Activated naive CD4-positive, alpha-beta T cell treated with anti-CD3 and anti-CD28 coated beads, Interleukin-2, amount 50 U/mL, for 24 hours (primary cell): ENCODE data around the gene NEDD4L.
"Not testable (repeated sequence)": the region's sequence is repeated elsewhere in the genome, so short reads cannot be mapped to it uniquely, and the experiment has no call there.

ENCODE experiments used
- H3K27ac Mint-ChIP-seq: one replicate; pipeline ENCODE4 v1.8.0; 2021; ENCODE audit warnings: mild to moderate bottlenecking, mixed read lengths
- H3K27me3 Mint-ChIP-seq: one replicate; pipeline ENCODE4 v1.8.0; 2021; ENCODE audit warnings: mixed read lengths
- H3K36me3 Mint-ChIP-seq: one replicate; pipeline ENCODE4 v1.8.0; 2021; ENCODE audit warnings: mixed read lengths
- H3K4me1 Mint-ChIP-seq: one replicate; pipeline ENCODE4 v1.8.0; 2021; ENCODE audit warnings: mixed read lengths
- H3K4me3 Mint-ChIP-seq: one replicate; pipeline ENCODE4 v1.8.0; 2021; ENCODE audit warnings: mild to moderate bottlenecking, mixed read lengths
- H3K9me3 Mint-ChIP-seq: one replicate; pipeline ENCODE4 v1.8.0; 2021; ENCODE audit warnings: mixed read lengths

Gene NEDD4L

DNA sequence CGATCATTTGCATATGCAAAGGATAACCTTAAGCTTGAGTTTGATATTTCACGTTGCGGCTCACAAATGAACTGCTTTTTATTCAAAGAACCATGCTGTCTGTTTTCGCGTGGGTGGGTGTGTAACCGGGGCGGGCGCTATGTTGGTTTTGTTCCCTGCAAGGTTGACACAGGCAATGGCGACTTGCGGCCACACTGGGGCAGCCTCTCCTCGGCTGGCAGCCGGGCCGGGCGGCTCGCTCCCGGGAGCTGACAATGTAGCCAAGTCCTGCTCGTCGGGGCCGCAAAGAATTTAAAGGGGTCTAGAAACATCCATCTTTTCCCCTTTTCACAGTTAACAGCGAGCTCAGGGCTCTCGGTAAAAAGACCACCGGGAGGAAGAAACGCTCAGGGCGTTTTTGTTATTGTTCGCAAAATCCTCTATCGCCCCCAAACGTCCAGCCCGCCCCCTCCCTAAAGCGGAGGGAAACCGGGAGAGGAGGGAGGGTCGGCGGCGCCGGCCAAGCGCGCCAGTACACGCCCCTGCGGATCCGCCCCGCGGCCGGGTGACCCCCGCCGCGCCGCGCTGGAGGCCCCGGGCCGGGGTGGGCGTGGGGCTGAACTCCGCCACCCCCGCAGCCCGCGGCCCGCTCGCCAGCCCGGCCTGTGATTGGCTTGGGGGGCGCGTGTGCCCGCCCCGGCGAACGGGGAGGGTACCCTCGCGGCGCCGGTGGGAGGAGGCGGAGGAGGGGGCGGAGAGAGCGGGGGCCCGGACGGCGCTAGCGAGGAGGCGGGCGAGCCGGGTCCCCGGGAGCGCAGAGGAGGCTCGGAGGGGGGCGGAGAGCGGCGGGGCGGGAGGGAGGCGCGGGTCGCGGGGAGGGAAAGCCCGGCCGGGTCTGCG lies at the start of gene NEDD4L:
Gene NEDD4L, plus strand, starts transcription at position 736 of the 879 bp plus-strand sequence. CDS start 435 bp downstream, outside the sequence.
- H3K36me3 Mint-ChIP-seq = no peaks in the 10 kb centered on the region
- peak within 1 kb of the TSS; percentile 95 for H3K4me3 Mint-ChIP-seq
- peaks cover 25% of the 10 kb centered on the region for H3K4me1 Mint-ChIP-seq
- peak within 1 kb of the TSS; percentile 79 for H3K27ac Mint-ChIP-seq
- peaks cover 2% of the 10 kb centered on the region for H3K27me3 Mint-ChIP-seq
- H3K9me3 Mint-ChIP-seq = no peaks in the 10 kb centered on the region

GRCh38 chr18:57995331-57995730 lies 48.7 kb upstream of the NEDD4L start:
- Mint-ChIP-seq H3K4me3 (no peak overlapping the region), H3K36me3 (no peaks in the 10 kb centered on the region), H3K4me1 (peaks cover 6% of the 10 kb centered on the region), H3K9me3 (no peaks in the 10 kb centered on the region), H3K27ac (no peak overlapping the region), H3K27me3 (peaks cover 6% of the 10 kb centered on the region)

DNA sequence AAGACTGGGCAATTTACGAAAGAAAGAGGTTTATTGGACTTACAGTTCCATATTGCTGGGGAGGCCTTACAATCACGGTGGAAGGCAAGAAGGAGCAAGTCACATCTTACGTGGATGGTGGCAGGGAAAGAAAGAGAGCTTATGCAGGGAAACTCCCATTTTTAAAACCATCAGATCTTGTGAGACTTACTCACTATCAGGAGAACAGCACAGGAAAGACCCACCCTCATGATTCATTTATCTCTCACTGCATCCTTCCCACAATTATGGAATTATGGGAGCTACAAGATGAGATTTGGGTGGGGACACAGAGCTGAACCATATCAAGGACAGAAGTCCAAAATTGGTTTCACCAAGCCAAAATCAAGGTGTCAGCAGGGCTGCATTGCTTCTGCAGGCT lies 47.1 kb upstream of the NEDD4L start:
- not testable (repeated sequence) for H3K4me3 Mint-ChIP-seq, H3K36me3 Mint-ChIP-seq, H3K27me3 Mint-ChIP-seq, H3K9me3 Mint-ChIP-seq, H3K4me1 Mint-ChIP-seq, H3K27ac Mint-ChIP-seq

- Mint-ChIP-seq H3K9me3 (no peaks in the 10 kb centered on the region), H3K27me3 (peaks cover 6% of the 10 kb centered on the region), H3K4me1 (peaks cover 6% of the 10 kb centered on the region), H3K36me3 (no peaks in the 10 kb centered on the region), H3K4me3 (no peak overlapping the region), H3K27ac (no peak overlapping the region)
These were observed 46.2 kb upstream of the NEDD4L start for GRCh38 chr18:57997820-57998219.

DNA sequence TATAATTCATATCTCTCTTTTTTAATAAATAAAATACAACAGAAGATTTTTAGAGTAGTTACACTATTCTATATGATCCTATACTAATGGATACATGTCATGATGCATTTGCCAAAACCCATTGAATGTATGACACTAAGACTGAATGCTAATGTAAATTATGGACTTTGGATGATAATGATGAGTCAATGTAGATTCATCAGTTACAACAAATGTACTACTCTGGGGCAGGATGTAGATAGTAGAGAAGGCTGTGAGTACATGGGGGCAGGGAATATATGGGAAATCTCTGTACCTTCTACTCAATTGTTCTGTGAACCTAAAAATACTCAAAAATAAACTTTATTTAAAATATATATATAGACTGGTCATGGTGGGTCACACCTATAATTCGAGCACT lies 45.6 kb upstream of the NEDD4L start:
- no peaks in the 10 kb centered on the region for H3K36me3 Mint-ChIP-seq
- no peak overlapping the region for H3K4me3 Mint-ChIP-seq
- H3K9me3 Mint-ChIP-seq = no peaks in the 10 kb centered on the region
- H3K27me3 Mint-ChIP-seq = peaks cover 9% of the 10 kb centered on the region
- H3K4me1 Mint-ChIP-seq = peaks cover 6% of the 10 kb centered on the region
- no peak overlapping the region for H3K27ac Mint-ChIP-seq

DNA sequence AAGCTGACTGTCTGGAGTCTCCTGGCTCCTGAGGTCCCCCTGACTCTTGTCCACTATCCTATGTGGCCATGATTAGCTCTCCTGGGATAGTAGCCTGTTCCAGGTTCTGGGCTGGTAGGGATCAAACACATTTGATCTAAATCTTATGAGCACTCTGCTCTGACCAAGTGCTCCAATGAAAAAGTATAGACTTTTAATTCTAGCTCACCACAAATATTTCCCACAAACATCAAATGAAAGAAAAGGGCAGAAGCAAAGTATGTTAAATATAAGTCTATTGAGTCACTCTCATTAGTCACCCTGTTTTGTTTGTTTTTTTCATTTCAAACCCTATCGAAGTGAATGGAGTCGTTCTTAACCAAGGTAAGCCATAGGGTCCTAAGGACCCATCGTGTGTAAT lies 39.7 kb upstream of the NEDD4L start:
- Mint-ChIP-seq H3K9me3 (no peaks in the 10 kb centered on the region), H3K36me3 (no peaks in the 10 kb centered on the region)

DNA sequence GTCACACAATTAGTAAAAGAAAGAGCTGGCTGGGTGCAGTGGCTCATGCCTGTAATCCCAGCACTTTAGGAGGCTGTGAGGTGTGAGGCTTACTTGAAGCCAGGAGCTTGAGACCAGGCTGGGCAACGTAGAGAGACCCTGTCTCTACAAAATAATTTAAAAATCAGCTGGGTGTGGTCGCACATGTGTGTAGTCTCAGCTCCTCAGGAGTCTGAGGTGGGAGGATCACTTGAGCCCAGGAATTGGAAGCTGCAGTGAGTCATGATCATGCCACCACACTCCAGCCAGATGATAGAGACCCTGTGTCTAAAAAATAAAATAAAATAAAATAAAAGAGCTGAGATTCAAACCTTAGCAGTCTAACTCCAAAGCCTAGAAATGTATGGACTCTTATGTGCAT lies 39.0 kb upstream of the NEDD4L start:
- H3K9me3 Mint-ChIP-seq = no peaks in the 10 kb centered on the region
- H3K4me1 Mint-ChIP-seq = no peaks in the 10 kb centered on the region
- peaks cover 14% of the 10 kb centered on the region for H3K27me3 Mint-ChIP-seq
- no peaks in the 10 kb centered on the region for H3K36me3 Mint-ChIP-seq
- no peak overlapping the region for H3K27ac Mint-ChIP-seq
- H3K4me3 Mint-ChIP-seq = no peak overlapping the region

More for the DNA sequence above, 39.7 kb upstream of the NEDD4L start:
- Mint-ChIP-seq H3K27ac (no peak overlapping the region), H3K27me3 (peaks cover 12% of the 10 kb centered on the region), H3K4me1 (no peaks in the 10 kb centered on the region), H3K4me3 (no peak overlapping the region)

- no peaks in the 10 kb centered on the region for H3K36me3 Mint-ChIP-seq
- no peaks in the 10 kb centered on the region for H3K9me3 Mint-ChIP-seq
- no peak overlapping the region for H3K27ac Mint-ChIP-seq
- no peak overlapping the region for H3K4me3 Mint-ChIP-seq
- H3K27me3 Mint-ChIP-seq = peaks cover 14% of the 10 kb centered on the region
- H3K4me1 Mint-ChIP-seq = no peaks in the 10 kb centered on the region
These were observed 38.0 kb upstream of the NEDD4L start for GRCh38 chr18:58005885-58006523.

DNA sequence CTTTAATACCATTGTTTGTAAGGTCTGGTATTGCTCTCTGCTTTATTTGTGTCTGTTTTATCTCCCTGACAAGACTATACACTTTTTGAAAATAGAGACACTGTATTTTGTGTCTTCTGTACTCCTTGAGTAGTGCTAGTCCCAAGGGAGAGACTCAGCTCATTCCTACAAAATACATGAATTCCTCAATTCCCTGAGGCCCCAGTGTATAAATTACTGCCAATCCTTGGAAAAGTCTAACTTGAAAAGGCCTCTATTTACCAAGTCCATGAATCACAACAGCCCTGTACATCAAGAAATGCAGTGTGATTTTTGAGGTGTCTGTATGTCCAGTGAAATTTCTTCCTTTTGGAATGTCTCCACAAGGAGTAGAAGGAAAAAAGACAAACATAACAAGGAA lies 34.9 kb upstream of the NEDD4L start:
- Mint-ChIP-seq H3K9me3 (no peaks in the 10 kb centered on the region), H3K4me1 (no peaks in the 10 kb centered on the region), H3K36me3 (no peaks in the 10 kb centered on the region), H3K27me3 (peaks cover 11% of the 10 kb centered on the region), H3K4me3 (no peak overlapping the region), H3K27ac (no peak overlapping the region)

GRCh38 chr18:58010265-58010664 lies 33.8 kb upstream of the NEDD4L start:
- H3K27me3 Mint-ChIP-seq = peaks cover 11% of the 10 kb centered on the region
- no peaks in the 10 kb centered on the region for H3K4me1 Mint-ChIP-seq
- no peak overlapping the region for H3K4me3 Mint-ChIP-seq
- H3K9me3 Mint-ChIP-seq = no peaks in the 10 kb centered on the region
- no peaks in the 10 kb centered on the region for H3K36me3 Mint-ChIP-seq
- H3K27ac Mint-ChIP-seq = no peak overlapping the region

DNA sequence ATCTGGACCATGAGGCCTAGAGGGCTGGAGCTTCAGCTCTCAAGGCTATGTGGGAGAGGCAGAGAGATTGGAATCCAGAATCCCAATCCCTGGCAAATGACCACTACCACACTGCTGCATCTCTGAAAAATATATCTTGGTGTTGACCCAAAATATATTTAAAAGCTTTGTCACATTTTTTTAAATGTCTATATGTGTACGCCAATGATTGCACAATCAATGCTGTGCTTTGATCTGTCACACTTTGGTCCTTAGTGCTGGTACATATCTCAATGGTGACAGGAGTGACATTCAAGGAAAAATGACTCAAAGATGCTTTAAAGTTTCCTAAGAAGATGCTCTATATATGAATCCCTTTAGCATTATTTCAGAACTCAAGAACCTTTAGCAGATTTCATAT lies 31.7 kb upstream of the NEDD4L start:
- H3K27me3 Mint-ChIP-seq = peaks cover 8% of the 10 kb centered on the region
- H3K36me3 Mint-ChIP-seq = peaks cover 2% of the 10 kb centered on the region
- no peak overlapping the region for H3K27ac Mint-ChIP-seq
- peaks cover 5% of the 10 kb centered on the region for H3K9me3 Mint-ChIP-seq
- H3K4me1 Mint-ChIP-seq = no peaks in the 10 kb centered on the region
- H3K4me3 Mint-ChIP-seq = no peak overlapping the region

GRCh38 chr18:58013241-58014211 lies 30.5 kb upstream of the NEDD4L start:
- H3K4me1 Mint-ChIP-seq = no peaks in the 10 kb centered on the region
- H3K27ac Mint-ChIP-seq = no peak overlapping the region
- H3K36me3 Mint-ChIP-seq = peaks cover 2% of the 10 kb centered on the region
- peaks cover 5% of the 10 kb centered on the region for H3K9me3 Mint-ChIP-seq
- no peak overlapping the region for H3K4me3 Mint-ChIP-seq
- peaks cover 6% of the 10 kb centered on the region for H3K27me3 Mint-ChIP-seq

DNA sequence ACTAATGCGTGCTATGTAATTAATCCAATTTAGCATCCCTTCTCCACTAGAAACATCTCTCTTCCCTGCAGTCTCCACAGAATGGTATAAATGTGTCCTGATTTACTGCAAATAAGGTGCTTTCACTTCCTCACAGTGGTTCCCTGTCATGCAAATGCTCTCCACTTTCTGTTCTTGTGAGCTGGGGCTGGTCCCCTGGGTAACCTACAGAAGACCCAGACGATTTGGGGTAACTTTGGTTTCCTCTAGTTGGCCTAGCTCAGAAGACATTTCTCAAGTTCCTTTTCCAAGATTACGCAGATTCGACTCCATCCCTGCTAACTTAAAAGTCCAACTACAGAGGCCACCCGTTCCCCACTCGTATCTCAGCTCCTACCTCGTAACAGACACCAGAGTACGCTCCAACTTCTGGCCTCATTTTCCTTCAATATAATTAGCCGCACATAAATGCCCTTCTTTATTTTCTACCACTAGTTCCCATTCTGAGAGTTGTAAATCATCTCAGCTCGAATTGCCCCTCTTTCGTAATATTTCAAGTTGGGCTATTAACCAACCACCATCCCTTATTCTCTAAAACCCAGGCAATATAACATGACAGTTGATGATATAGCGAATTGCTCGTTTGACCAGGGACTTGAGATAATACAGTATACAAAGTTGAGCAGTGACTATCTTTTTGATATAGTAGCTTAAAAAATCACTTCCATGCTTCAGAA lies 28.8 kb upstream of the NEDD4L start:
- Mint-ChIP-seq H3K27ac (no peak overlapping the region), H3K36me3 (peaks cover 2% of the 10 kb centered on the region), H3K4me1 (no peaks in the 10 kb centered on the region), H3K27me3 (peaks cover 3% of the 10 kb centered on the region), H3K4me3 (no peak overlapping the region), H3K9me3 (peaks cover 5% of the 10 kb centered on the region)

- H3K27me3 Mint-ChIP-seq = peaks cover 2% of the 10 kb centered on the region
- no peaks in the 10 kb centered on the region for H3K4me1 Mint-ChIP-seq
- peaks cover 2% of the 10 kb centered on the region for H3K36me3 Mint-ChIP-seq
- H3K4me3 Mint-ChIP-seq = no peak overlapping the region
- peaks cover 5% of the 10 kb centered on the region for H3K9me3 Mint-ChIP-seq
- no peak overlapping the region for H3K27ac Mint-ChIP-seq
These were observed 26.8 kb upstream of the NEDD4L start for GRCh38 chr18:58017267-58017666.

- Mint-ChIP-seq H3K27me3 (peaks cover 2% of the 10 kb centered on the region), H3K4me1 (no peaks in the 10 kb centered on the region), H3K9me3 (peaks cover 5% of the 10 kb centered on the region), H3K36me3 (peaks cover 2% of the 10 kb centered on the region), H3K27ac (no peak overlapping the region), H3K4me3 (no peak overlapping the region)
These were observed 23.4 kb upstream of the NEDD4L start for GRCh38 chr18:58020567-58021107.
